GM18498 (cell line): Measurements from ENCODE around the gene YARS1.
"Not testable (repeated sequence)": the region's sequence is repeated elsewhere in the genome, so short reads cannot be mapped to it uniquely, and the experiment has no call there.

Source experiments
- ATAC-seq: cut with Tn5 transposase; IDR thresholded peaks from one replicate; pipeline ENCODE4 v1.9.1; 2021; ENCODE audit warnings: mild to moderate bottlenecking, moderate library complexity; ENCODE audit not compliant: unreplicated experiment

The YARS1 gene

DNA sequence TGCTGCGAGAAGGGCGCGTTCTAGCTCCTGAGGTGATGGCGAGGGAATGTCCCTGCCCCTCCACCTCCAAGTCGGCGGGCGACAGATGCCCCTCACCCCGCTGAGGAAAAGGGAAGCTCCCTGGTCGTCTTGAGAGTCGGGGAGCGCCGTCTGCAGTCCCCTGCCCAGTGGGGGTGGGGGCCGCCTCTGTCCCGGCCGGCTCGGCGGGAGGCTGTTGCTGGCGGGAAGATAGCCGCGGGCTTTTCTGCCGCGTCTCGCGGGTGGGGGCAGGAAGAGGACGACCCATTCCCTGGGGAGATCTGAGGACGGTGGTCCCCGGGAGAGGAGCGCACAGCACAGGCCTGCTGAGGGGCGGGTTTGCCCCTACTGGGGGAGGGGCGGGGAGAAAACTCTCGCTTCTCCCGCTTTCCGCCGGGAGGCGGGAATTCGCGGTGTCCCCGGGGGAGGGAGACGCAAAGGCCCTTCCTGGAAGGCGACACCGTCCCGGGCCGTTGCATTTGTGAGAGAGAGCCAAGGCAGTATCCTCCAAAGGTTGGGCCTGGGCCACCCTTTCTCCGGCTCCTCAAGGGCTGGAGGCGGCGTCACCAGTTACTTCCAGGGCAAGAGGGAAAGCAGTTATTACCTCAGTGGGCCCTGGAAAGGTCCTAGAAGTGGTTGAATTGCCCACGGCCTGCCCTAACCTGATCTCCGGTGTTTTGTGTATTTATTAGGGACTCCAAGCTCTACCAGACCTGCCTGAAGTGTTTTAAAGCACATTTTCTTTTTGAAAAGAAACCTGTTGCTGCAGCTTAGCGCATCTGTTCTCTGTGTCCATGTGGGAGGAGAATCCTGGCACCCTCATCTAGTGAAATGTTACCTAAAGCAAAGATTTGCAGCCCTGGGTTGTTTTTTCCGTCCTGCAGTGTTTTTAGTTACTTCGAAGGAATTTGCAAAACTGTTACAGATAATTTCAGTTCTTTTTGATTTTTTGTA is 943 bp upstream of the YARS1 start:
- ATAC-seq = peak; percentile 11

DNA sequence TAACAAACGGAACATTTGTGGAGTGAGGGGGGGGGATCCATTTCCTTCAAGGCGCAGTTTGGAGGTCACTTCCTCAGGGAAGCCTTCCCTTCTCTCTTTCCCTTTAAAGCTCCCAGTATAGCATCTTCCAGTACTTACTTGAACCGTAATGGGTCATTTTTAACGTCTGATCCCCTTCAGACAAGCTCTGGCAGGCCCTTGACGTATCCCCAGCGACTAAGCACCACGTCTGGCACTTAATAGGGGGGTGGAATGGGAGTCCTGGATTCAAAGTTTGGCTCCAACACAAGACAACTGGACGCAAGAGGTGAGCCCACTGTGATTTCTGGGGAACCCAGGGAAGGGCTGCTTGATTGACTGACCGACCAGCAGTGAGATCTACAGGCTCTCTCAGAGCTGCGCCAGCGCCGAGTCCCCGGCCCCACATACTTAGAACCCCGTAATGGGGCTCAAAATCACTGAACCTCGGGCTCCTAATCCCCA is 441 bp downstream of the YARS1 start:
- peak; percentile 8 for ATAC-seq

DNA sequence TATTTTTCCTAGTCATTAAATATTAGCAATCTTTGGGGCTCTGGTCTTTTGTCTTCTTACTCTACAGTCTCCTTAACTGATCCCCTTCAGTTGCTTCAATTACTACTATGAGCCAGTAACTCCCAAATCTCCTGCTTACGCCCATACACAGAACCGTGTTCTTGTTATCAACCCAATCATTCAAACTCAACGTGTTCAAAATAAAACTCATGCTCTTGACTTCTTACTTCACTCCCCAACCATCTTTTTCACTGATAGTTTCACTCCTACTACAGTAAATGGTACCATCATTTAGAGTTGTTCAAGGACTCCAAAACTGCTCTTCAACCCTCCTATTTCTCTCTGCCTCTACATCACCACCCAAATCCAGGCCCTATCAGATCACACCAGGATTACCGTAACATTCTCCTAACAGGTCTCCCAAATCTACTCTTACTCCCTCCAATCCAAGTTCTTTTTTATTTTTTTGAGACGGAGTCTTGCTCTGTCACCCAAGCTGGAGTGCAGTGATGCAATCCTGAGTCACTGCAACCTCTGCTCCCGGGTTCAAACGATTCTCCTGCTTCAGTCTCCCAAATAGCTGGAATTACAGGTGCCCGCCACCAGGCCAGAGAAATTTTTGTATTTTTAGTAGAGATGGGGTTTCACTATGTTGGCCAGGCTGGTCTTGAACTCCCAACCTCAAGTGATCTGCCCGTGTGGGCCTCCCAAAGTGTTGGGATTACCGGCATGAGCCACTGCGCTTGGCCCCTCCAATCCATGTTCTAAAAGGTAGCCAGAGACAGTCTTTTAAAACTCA is 3.0 kb downstream of the YARS1 start:
- ATAC-seq = no peak

DNA sequence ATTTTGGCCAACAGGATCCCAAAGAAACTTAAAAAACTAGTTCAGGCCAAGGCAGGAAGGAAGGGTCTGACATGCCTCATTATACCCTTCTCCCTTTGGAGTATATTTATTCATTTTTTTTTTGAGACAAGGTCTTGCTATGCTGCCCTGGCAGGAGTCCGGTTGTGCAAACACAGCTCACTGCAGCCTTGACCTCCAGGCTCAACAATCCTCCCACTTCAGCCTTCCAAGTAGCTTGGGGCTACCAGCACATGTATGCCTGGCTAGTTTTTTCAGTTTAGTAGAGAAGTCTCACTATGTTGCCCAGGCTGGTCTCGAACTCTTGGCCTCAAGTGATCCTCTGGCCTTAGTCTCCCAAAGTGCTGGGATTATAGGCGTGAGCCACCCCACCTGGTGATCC is 5.2 kb downstream of the YARS1 start:
- no peak for ATAC-seq

DNA sequence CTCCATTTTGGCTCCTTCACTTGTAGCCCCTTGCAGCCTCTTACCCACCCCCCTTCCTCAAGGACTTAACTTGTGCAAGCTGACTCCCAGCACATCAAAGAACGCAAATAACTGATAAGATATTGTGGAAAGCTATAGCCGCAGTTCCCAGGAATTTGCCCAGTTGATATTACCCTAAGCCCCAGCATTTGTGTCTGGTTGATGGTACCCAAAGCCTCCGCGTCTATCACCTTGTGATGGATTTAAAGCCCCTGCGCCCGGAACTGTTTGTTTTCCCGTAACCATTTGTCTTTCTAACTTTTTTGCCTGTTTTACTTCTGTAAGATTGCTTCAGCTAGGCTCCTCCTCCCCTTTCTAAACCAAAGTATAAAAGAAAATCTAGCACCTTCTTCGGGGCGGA is 5.9 kb downstream of the YARS1 start:
- no peak for ATAC-seq

DNA sequence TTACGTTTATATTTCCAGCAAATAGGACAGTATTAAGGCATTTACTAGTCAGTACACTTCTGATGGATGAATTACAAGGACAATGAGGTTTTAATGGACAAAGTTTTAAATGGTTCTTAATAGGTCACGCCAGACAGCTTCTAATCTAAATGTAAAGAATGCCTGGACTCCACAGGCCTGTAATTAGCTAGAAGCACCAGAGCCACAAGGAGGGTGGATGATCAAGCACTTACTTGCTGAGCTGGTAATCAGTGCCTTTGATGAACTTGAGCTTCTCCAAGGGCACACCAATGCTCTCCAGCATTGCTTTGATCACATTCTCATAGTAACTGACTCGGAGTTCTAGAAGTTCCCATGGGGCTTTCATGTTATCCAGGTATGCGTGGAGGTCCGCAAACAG is 6.8 kb downstream of the YARS1 start:
- no peak for ATAC-seq

DNA sequence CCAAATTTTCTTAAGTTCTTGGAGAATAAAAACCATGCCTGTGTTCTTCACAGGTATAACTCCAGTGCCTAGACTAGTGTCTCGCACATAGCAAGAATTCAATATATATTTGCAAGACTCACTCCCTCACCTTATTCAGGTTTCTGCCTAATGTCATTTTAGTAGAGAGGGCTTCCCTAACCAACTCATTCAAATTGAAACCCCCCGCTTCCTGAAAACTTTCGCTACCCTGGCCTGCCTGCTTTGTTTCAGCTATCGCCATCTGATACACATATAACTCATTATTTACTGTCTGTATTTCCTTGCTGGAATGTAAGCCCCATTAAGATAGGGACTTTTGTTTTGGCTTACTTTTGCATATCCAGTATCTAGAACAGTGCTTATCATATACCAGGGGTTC is 8.6 kb downstream of the YARS1 start:
- ATAC-seq = no peak

DNA sequence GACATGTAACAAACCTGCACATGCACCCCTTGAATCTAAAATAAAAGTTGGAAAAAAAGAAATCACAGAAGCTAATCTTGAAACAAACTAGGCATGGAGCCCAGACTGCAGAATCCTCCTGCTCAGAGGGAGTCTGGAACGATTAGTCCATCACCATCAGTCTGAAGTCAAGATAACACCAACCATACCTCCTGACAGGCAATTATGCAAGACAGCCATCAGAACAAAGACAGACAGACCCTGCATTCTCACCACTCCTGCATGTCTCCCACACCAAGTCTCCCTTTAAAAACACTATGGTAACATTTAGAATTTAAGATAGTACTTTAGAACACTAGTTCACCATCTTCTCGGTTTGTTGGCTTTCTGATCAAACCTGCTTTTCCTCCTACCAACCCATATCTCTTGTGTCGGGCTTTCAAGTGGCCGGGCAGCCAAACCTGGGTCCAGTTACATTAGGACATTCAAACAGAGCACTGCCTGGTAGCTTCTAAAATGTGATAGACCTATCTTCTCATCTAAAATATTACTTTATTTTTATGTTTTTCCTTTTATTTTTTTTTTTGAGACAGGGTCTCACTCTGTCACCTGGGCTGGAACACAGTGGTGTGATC is 10.1 kb downstream of the YARS1 start:
- ATAC-seq = no peak

DNA sequence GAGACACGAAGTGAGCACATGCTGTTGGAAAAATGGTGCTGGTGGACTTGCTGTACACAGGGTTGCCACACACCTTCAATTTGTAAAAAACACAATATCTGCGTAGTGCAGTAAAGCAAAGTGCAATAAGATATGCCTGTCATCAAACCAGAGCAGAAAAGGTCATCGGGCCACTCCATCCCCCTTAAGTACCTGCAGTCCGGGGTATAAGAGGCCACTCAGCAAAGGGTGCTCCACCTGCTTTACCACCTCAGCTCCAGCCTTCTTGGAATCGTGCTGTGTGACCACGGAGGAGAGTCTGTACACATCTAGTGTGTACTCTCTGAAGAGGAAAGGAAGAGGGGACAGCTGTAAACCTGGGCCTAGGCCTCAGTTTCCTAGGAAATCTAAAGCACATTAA is 10.9 kb downstream of the YARS1 start:
- no peak for ATAC-seq

DNA sequence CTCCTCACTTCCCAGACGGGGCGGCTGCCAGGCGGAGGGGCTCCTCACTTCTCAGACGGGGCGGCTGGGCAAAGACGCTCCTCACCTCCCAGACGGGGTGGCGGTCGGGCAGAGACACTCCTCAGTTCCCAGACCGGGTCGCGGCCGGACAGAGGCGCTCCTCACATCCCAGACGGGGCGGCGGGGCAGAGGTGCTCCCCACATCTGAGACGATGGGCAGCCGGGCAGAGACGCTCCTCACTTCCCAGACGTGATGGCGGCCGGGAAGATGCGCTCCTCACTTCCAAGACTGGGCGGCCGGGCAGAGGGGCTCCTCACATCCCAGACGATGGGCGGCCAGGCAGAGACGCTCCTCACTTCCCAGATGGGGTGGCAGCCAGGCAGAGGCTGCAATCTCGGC is 12.7 kb downstream of the YARS1 start:
- ATAC-seq = not testable (repeated sequence)

DNA sequence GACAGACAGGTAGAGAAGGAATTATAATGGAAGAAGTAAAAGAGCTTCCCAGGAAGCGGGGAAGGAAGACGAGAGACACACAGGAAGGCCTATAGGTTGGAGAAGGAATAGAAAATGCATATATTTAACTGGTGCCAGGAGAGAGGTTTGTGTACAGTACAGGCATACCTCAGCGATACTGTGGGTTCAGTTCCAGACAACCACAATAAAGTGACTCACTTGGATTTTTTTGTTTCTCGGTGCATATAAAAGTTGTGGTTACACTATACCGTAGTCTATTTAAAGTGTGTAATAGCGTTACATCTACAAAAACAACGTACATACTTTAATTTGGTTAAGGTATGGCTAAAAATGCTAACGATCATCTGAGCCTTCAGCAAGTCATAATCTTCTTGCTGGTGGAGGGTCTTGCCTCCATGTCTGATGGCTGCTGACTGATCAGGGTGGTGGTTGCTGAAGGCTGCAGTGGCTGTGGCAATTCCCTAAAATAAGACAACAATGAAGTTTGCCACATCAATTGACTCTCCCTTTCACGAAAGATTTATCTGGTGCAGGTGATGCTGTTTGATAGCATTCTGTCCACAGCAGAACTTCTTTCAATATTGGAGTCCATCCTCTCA is 16.0 kb downstream of the YARS1 start:
- no peak for ATAC-seq

DNA sequence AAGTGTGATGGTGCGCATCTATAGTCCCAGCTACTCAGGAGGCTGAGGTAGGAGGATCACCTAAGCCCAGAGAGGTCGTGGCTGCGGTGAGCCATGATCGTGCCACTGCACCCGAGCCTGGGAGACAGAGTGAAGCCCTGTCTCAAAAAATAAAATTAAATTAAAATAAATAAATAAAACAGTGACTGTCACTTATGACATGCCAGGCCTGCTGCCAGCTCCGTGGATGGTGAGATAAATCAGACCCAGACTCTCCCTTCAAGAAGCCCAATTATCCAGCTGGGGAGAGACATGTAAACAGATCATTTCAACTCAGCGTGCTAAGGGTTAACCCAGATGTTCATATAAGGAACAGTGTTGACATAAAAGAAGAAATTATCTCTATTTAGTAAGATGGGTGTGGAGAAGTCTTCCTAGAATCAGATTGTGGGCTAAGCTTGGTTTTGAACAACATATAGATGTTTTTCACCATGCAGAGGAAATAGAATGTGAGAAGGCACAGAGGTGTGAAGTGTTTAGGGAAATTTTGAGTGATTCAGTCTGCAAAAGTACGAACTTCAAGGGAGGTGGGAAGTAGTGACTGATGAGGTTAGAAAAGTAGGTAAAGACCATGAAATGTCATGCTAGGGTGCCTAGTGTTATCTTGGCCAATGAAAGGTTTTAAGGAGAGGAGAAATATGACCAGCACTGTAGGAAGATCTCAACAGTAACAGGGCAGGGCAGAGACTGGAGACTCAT is 18.3 kb downstream of the YARS1 start:
- peak; percentile 74 for ATAC-seq

DNA sequence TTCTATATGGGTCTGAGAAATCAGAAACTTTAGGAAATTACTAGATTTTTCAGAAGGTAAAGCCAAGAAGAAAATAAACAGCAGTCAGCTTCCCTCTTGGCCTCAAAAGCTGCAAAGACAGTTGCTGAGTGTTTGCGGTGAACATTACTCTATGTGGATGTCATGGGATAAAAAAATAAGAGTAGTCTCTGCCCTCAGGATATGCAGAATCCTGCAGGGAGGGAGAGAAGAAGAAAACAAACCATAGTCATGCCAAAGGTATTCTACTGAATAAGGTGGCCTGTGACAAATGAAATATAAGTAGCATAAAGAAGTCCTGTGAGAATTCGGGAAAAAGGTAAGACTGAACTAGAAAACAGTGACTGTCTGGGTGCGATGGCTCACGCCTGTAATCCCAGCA is 19.0 kb downstream of the YARS1 start:
- ATAC-seq = no peak

DNA sequence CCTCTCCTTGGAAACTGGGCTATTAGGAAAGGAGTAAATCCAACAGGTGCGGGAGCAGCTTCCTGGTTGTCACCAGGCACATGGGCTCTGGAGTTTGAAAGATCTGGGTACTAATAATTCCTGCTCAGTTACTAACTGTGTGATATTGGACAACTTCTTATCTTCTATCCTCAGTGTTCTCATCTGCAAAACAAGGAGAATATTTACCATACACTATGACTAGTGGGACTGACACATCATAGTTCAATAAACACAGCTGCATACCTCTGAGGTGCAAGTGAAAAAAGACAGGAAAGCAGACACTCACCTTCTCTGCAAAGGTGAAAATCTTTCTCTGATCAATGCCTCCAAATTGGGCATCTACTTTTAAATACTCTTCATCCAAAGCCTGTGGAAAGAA is 19.7 kb downstream of the YARS1 start:
- no peak for ATAC-seq

DNA sequence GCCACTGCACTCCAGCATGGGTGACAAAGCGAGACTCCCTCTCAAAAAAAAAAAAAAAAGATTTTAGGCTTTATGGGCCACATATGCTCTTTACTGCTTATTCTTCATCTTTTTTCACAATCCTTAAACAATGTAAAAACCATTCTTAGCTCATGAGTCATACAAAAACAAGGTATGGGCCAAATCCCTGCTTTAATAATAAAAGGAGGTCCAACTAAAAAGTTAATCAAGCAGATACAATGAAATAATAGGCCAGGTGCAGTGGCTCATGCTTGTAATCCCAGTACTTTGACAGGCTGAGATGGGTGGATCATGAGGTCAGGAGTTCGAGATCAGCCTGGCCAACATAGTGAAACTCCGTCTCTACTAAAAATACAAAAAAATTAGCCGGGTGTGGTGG is 21.4 kb downstream of the YARS1 start:
- not testable (repeated sequence) for ATAC-seq

DNA sequence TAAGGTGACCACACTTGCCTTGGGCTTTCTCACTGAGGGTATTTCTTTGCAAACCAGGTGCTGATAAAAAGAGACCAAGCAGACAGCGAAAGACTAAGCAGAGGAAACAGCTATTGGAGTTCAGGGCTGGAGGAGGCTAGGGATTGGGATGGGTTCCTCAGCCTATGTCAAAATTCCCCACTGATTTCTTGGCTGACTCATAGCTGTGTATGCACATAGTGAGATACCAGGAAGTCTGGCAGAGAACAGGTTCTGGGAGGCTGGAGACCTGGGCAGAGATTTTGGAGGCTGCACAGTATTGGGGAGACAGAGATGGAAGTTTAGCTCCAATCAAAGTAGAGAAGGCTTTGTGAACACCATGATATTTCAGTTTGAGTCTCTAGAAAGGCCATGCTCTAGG is 25.3 kb downstream of the YARS1 start:
- no peak for ATAC-seq

DNA sequence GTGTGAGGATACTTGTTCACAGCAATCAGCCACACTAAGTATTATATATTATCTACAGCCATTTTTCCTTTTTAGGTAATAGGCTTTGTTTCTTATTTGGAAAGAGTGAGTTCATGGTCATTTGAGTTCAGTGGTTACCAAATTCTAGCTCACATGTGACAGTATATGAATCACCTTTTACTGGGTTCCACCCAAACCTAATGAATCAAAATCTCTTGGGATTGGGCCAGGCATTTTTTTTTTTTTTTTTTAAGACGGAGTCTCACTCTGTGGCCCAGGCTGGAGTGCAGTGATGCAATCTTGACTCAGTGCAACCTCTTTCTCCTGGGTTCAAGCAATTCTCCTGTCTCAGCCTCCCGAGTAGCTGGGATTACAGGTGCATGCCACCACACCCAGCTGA is 27.8 kb downstream of the YARS1 start:
- ATAC-seq = not testable (repeated sequence)

DNA sequence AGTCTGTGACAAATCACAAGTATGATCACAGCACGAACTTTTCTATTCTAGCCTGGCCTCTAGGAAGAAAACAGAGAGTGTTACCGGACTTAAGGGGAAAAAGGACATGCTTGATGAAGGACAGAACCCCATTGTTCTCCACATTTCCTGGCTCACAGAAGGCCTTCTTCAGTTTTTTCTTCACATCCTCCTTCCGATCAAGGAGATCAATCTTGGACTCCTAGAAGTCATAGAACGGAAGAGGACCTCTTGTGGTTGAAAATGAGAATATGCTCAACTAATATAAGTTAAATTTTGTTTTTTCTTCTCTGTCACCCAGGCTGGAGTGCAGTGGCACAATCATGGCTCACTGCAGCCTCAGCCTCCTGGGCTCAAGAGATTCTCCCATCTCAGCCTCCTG is 30.3 kb downstream of the YARS1 start:
- no peak for ATAC-seq

DNA sequence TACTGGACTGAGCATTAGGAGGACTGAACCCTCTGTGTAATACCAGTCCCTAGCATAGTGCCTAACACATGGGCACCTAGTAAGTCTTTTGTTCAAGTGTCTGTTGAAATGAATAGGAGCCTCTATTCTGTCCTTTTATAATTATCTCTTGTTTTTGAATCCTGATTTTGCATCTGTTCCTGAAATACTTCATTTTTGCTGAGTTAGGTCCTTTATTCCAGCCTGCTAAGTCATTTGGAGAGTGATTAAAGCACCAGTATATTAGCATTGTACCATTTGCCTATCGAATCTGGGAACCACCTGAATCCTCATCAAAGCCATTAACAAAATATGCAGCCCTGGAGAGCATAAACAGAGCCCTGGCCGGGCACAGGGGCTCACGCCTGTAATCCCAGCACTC is 32.3 kb downstream of the YARS1 start:
- no peak for ATAC-seq

DNA sequence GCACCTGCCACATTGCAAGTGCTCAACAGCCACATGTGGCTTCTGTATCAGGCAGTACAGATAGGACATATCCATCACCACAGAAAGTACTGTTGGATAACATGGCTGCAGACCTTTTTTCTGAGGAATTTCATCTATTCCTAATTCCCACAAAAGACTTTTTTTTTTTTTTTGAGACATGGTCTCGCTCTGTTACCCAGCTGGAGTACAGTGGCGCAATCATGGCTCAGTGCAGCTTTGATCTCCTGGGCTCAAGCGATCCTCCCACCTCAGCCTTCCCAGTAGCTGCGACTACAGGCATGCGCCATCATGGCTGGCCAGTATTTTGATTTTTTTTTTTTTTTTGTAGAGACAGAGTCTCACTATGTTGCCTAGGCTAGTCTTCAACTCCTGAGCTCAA is 33.3 kb downstream of the YARS1 start:
- ATAC-seq = no peak
